ENCODE measurements around the gene POP5.

- TF ChIP-seq CTCF (IDR thresholded peaks at IDR 0.05) (no peak), POLR2A (IDR thresholded peaks at IDR 0.05) (no peak)
Measured at GRCh38 chr12:120630104-120630892, 49.1 kb upstream of the POP5 start.
